B cell (primary cell): ENCODE results near the gene CCDC13.

ENCODE experiments used
- CTCF ChIP-seq: fragments of 200-600 bp; IDR thresholded peaks from one replicate; pipeline ENCODE4 v1.8.0; 2022; ENCODE audit warnings: antibody characterized with exemption, mild to moderate bottlenecking
- EZH2 ChIP-seq: IDR thresholded peaks from 2 replicates; pipeline ENCODE4 v1.6.1; 2012; ENCODE audit warnings: borderline replicate concordance, low read depth, mild to moderate bottlenecking, moderate library complexity, low read length; ENCODE audit not compliant: insufficient read depth, poor library complexity, severe bottlenecking

DNA sequence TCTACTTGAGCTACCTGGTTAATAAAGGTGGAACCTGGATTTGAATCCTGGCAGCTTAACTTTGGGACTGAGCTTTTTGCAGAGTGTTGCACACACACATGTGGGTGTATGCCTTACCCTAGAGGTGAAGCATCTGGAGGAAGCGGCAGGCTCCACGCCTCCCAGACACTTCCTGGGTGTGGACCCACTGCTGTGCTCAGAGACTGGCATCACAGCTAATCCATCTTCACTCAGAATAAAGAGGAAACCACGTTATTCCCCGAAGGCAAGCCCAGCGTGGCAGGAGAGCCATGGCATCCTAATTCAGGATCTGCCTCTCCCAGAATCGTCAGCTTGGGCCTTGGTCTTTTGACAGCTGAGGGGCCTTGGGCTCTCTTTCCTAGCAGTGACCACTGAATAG is 25.5 kb downstream of the CCDC13 start:
- TF ChIP-seq EZH2 (no peak), CTCF (no peak)
